Lower leg skin (tissue), 4 donors: ENCODE data around the gene ABHD2. TPM values are rescaled to one million over a fixed set of nuclear protein-coding genes. Genes with fewer than 3 reads are reported as not detected.

Experiments used
- DNase-seq, 2 donors: peaks; one replicate each; pipeline ENCODE4 v3.0.0-alpha.2; 2019; ENCODE audit warnings: low spot score in 2 of 2
- H3K4me3 ChIP-seq: fragments of 200-600 bp; sonication (generic); 2 replicates; pipeline ENCODE4 v1.5.1; 2017; ENCODE audit warnings: mild to moderate bottlenecking, low read depth; ENCODE audit not compliant: poor library complexity, severe bottlenecking
- CTCF ChIP-seq, 3 donors: fragments of 450-650 bp; IDR thresholded peaks; one replicate each; pipeline ENCODE4 v1.5.1; 2016; ENCODE audit warnings: antibody characterized with exemption in 3 of 3, mild to moderate bottlenecking in 3 of 3, moderate library complexity in 2 of 3
- POLR2A ChIP-seq, 2 donors: fragments of 450-650 bp; IDR thresholded peaks; one replicate each; pipeline ENCODE4 v1.6.1; 2016 to 2017; ENCODE audit warnings: antibody characterized with exemption in 2 of 2, mild to moderate bottlenecking in 1 of 2, moderate library complexity in 1 of 2
- WGBS, 2 donors: methylation state at CpG; one replicate each; pipeline ENCODE4 v1.1.5; 2018; 5-methylcytosine and 5-hydroxymethylcytosine counted together
- intact Hi-C: fragments of 100-400 bp; cut with DNase I; formaldehyde crosslinking; loops from one replicate; pipeline ENCODE4 v1.15.0; 2023; ENCODE audit warnings: low total_unique reads
- total RNA-seq, 4 donors: library from RNA; depleted of rRNA; stranded (reverse); fragments of >200 nt; gene quantifications; one replicate each; pipeline ENCODE4 v1.1.0, GENCODE V29; 2016

ABHD2 gene
- total RNA-seq, 4 donors from 2014 or later: 21.5 to 57.3 (median 38.5) TPM

GRCh38 chr15:89165677-89166076, 77.4 kb downstream of the ABHD2 start:
- TF ChIP-seq POLR2A (IDR thresholded peaks at IDR 0.05) (no peak), CTCF (IDR thresholded peaks at IDR 0.05) (no peak)

DNA sequence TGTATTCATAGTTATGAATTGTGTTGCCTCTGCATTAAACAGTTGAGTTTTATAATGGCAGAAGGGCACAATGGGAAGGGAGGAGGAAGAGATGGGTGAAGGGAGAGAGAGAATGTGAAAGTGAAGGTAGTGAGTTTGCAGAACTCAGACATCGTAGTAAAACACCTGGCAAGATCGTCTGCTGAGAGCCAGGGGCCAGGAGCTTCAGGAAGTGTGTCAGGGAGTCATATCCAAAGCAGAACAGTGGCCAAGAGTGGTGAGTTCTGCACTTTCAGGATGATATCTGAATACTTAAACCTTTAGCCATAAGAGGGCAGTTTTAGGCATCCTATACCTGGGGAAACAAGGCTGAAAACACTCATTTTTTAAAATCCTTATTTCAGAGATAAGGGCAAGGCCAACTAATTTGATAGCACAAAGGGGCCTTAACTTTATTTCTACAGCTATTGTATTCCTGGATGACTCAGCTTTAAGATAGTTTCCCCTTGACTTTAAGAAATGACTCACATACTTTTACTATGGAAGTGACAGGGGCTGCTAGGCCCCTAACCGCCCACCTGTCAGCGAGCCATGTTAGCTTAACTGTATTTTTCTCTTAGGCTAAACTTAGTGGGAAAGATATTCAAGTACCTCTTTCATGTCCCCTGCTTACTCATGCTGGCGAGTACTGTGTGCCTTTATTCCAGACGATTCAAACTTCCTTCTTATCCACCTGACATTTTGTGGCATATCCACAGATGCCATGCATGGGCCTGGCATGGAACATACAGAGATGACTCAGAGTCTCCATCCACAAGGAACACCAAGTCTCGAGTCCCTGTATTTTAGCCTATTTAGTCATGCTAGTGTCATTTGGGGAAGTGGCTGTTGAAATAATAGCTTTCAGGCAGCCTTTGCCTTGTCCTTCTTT, 79.3 kb downstream of the ABHD2 start:
- H3K4me3 ChIP-seq: no peak overlapping the region
- TF ChIP-seq CTCF (IDR thresholded peaks at IDR 0.05) (no peak), POLR2A (IDR thresholded peaks at IDR 0.05) (no peak)
- intact Hi-C loops: no loop called here
- DNase-seq: no peak
- 43 to 45% methylated on average over 7 of the region's 7 CpGs for WGBS, 2 donors

More at GRCh38 chr15:89165677-89166076, 77.4 kb downstream of the ABHD2 start:
- no peak for DNase-seq
- WGBS, 2 donors: 49 to 75% methylated on average over 2 of the region's 2 CpGs
- intact Hi-C loops: no loop called here
- no peak overlapping the region for H3K4me3 ChIP-seq

- TF ChIP-seq POLR2A (IDR thresholded peaks at IDR 0.05): no peak
- TF ChIP-seq CTCF (IDR thresholded peaks at IDR 0.05): no peak
- intact Hi-C loops: no loop called here
- no peak overlapping the region for H3K4me3 ChIP-seq
- DNase-seq: no peak
Observed at GRCh38 chr15:89168316-89168833, 80.1 kb downstream of the ABHD2 start.

GRCh38 chr15:89170364-89170763, 82.1 kb downstream of the ABHD2 start:
- 96 to 100% methylated on average over 3 of the region's 3 CpGs for WGBS, 2 donors
- DNase-seq: peak in 1 of 2 donors; percentile 72
- H3K4me3 ChIP-seq: no peak overlapping the region
- intact Hi-C loops: loop anchor here (5.0 kb wide), 1 partner anchor 113 kb away; no protein-coding TSS in a partner anchor
- TF ChIP-seq CTCF (IDR thresholded peaks at IDR 0.05) (no peak), POLR2A (IDR thresholded peaks at IDR 0.05) (no peak)

DNA sequence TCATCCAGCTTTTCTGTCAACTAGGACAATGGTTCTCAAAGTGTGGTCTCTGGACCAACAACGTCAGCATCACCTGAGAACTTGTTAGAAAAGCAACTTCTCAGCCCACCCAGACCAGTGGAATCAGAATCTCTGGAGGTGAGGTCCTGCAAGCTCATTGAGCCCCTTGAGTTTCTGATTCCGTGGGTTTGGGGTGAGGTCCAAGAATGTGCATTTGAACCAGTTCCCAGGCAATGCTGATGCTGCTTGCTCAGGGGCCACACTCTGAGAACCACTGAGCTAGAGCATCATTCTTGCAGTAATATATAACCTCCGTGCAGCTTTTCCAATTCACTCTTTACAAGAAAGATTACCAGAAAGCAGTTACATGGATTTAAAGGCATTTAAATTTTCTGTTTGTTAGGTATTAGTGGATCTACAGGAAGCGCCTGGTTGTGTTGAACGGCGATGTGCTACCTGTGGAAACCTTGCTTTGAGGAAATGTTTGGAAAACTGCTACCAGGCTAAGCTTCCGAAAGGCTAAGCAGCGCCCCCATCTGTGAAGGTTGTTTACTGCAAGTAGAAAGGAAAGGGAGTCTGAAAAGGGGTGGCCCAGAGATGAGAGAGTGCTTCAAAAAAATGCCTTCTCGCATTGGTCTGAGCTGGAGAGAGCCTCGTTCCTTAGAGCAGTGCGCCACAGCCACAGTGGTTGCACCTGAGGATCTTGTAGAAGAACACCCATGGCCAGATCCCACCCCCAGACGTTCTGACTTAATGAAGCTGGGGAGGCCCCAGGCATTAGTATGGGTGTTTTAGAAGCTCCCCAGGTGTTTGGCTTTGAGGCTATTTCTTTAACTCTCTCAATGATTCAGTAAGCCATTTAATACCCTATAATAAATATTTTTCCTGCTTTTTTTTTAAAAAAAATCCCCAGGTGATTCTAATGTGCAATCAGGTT, 83.1 kb downstream of the ABHD2 start:
- 67 to 70% methylated on average over 12 of the region's 12 CpGs for WGBS, 2 donors
- no peak overlapping the region for H3K4me3 ChIP-seq
- no peak for TF ChIP-seq POLR2A (IDR thresholded peaks at IDR 0.05)
- intact Hi-C loops: loop anchor here (5.0 kb wide), 1 partner anchor 114 kb away; no protein-coding TSS in a partner anchor
- peak; percentile 37 to 84 for DNase-seq
